GM18868 (cell line): ENCODE results near the gene MECR.

Experiments
- ATAC-seq: cut with Tn5 transposase; IDR thresholded peaks from one replicate; pipeline ENCODE4 v1.9.1; 2021; ENCODE audit warnings: mild to moderate bottlenecking, moderate library complexity; ENCODE audit not compliant: unreplicated experiment

Gene MECR, protein sequence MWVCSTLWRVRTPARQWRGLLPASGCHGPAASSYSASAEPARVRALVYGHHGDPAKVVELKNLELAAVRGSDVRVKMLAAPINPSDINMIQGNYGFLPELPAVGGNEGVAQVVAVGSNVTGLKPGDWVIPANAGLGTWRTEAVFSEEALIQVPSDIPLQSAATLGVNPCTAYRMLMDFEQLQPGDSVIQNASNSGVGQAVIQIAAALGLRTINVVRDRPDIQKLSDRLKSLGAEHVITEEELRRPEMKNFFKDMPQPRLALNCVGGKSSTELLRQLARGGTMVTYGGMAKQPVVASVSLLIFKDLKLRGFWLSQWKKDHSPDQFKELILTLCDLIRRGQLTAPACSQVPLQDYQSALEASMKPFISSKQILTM

DNA sequence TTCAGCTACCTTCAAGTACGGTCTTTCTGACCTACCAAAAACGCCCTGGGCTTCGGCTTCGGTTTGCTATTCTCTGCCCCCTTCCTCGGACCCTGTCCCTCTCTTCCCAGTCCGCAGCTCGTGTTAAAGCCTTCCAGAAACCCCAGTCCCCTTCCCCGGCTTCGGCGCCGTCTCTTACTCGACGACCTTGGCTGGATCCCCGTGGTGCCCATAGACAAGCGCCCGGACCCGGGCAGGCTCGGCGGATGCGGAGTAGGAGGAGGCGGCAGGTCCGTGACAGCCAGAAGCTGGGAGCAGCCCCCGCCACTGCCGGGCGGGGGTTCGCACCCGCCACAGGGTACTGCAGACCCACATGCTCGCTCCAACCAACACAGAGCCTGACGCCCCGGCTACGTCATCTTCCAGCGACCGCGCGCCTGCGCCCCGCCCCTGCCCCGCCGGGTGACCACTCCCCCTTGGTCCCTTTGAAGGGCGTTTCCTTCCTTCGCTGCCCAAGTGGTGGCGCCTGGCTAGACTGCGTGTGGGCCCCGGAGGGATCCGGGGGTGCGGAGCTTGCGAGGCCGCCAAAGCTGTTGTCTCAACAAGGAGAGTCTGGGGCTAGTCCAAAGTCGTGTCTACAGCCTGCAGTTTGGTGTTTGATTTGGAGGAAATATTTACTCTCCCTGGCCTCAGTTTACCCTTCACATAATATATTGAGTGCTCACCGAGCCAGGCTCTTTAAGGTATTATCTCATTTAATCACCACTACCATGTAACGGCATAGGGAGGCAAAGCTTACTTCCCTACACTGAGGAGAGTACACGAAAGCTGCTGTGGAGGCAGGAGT, at the start of gene MECR:
Gene MECR (minus strand): TSS at position 382 of the 826 bp plus-strand sequence. CDS start 28 bp downstream, at position 354.
- ATAC-seq, result peak; percentile 93

DNA sequence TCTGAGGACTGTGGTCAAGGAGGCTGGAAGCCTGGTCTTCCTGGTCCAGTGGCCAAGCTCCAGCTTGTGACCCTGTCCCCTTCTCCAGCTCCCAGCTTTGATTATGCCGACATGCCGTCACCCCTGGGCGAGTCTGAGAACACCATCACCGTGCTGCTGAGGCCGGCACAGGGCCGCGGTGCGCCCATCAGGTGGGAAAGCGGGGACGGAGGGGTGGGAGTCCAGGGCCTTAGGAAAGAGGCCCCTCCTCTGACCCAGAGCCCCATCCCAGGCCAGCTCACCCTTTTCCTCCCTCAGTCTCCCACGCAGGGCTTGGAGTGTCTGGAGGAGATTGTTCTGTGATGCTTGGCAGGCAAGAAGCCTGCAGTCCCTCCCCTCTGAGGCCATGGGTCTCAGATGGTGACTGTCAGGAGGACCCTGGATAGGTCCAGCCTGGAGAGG, 49.2 kb upstream of the MECR start:
- ATAC-seq, result no peak

GRCh38 chr1:29279406-29279805, 48.7 kb upstream of the MECR start:
- ATAC-seq, result no peak

DNA sequence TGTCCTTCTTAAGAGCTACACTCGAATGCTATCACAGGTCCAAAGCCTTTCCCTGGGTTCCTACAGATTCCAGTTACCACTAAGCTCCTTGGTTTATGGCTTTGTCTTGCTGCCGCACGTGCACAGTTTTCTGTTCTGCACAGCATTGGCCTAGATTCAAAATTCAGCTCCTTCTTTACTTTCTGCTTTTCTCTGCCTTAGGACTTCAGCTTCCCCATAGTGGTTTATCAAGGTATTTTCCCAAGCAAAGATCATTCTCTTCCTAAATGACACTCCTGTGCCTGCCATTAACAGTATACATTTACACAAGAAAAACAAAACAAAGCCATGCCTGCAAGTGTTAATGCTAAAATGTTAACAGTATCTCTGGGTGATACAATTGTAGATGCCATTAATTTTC, 47.4 kb upstream of the MECR start:
- no peak for ATAC-seq

DNA sequence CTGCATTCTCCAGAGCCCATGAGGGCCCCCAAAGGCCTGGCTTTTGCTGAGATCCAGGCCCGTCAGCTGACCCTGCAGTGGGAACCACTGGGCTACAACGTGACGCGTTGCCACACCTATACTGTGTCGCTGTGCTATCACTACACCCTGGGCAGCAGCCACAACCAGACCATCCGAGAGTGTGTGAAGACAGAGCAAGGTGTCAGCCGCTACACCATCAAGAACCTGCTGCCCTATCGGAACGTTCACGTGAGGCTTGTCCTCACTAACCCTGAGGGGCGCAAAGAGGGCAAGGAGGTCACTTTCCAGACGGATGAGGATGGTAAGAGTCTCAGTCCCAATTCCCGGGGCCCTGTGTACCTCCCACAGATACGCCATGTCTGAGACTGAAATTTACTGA, 44.7 kb upstream of the MECR start:
- no peak for ATAC-seq

GRCh38 chr1:29272147-29272907, 41.6 kb upstream of the MECR start:
- no peak for ATAC-seq

GRCh38 chr1:29271724-29272123, 41.0 kb upstream of the MECR start:
- ATAC-seq, result no peak

GRCh38 chr1:29270929-29271521, 40.3 kb upstream of the MECR start:
- no peak for ATAC-seq

- ATAC-seq, result no peak
Observed at GRCh38 chr1:29269382-29269781, 38.6 kb upstream of the MECR start.

DNA sequence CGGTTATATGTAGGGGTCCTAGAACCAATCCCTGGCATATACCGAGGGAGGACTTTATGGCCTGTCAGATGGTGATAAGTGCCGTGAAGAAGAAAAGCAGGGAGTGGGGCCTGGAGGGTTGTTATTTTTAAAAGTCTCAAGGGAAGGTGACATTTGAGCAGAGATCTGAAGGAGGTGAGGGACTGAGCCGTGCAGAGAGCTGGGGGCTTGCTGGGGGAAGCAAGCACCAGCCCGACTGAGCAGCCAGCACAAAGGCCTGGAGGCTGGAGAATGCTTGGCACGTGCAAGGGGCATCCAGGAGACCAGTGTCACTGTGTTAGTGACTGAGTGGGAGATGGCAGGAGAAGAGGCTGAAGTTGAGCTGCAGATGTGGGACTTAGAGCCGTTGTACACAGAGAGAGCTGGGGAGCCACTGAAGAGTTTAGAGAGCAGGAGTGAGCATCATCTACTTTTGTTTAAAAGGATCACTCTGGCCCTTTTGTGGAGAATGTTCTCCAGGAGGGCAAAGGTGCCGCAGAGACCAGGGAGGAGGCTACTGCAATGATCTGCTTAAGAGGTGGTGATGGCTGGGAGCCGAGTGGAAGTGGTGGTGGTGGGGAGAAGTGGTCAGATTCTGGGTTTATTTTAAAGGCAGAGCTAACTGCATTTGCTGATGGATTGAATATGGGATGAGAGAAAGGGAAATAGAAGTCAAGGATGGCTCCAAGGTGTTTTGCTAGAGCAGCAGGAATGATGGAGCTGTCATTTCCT, 36.8 kb upstream of the MECR start:
- ATAC-seq, result no peak

GRCh38 chr1:29266912-29267311, 36.2 kb upstream of the MECR start:
- ATAC-seq, result no peak

DNA sequence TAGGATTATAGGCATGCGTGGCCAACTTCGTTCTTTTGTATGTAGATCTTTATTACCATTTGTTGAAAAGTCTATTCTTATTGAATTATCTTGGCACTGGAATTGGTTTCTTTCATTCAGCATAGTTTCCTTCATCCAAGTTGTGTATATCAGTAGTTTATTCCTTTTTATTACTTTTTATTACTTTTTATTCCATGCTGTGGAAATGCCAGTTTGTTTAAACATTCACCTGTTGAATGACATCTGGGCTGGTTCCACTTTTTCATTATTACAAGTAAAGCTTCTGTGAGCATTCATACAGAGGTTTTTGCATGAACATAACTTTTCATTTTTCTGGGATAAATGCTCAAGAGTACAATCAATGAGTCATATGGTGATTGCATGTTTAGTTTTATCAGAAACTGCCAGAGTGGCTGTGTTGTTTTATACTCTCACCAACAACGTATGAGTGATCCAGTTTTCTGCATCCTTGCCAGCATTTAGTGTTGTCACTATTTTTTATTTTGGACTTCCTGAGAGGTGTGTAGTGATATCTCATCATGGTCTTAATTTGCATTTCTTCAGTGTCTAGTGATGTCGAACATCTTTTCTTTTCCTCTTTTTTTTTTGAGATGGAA, 34.1 kb upstream of the MECR start:
- ATAC-seq, result no peak

- ATAC-seq, result no peak
Observed at GRCh38 chr1:29260531-29260930, 29.8 kb upstream of the MECR start.

GRCh38 chr1:29259802-29260441, 29.2 kb upstream of the MECR start:
- ATAC-seq, result no peak

GRCh38 chr1:29258976-29259801, 28.5 kb upstream of the MECR start:
- ATAC-seq, result no peak

DNA sequence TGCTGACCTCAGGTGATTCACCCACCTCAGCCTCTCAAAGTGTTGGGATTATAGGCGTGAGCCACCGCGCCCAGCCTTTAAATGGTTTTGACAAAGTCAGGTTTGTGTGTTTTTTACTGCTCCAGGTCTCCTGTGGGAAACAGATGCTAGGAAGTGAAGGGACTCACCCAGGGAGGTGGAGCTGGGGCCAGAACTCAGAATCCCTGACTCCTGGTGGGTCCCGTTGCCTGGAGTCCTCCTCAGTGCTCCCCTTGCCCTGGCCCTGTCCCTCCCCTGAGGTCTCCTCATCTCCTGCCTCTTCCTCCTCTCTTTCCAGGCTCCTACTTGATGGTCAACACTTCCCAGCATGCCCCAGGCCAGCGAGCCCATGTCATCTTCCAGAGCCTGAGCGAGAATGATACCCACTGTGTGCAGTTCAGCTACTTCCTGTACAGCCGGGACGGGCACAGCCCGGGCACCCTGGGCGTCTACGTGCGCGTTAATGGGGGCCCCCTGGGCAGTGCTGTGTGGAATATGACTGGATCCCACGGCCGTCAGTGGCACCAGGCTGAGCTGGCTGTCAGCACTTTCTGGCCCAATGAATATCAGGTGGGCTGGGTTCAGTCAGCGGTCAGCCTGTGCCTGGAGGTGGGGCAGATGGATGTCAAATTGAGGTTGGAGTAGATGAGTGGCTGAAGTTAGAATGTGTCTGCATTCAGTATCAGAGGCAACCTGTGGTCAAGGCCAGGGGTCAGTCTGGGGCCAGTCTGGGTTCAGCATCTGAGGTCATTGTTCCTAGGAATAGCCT, 27.6 kb upstream of the MECR start:
- ATAC-seq, result no peak

DNA sequence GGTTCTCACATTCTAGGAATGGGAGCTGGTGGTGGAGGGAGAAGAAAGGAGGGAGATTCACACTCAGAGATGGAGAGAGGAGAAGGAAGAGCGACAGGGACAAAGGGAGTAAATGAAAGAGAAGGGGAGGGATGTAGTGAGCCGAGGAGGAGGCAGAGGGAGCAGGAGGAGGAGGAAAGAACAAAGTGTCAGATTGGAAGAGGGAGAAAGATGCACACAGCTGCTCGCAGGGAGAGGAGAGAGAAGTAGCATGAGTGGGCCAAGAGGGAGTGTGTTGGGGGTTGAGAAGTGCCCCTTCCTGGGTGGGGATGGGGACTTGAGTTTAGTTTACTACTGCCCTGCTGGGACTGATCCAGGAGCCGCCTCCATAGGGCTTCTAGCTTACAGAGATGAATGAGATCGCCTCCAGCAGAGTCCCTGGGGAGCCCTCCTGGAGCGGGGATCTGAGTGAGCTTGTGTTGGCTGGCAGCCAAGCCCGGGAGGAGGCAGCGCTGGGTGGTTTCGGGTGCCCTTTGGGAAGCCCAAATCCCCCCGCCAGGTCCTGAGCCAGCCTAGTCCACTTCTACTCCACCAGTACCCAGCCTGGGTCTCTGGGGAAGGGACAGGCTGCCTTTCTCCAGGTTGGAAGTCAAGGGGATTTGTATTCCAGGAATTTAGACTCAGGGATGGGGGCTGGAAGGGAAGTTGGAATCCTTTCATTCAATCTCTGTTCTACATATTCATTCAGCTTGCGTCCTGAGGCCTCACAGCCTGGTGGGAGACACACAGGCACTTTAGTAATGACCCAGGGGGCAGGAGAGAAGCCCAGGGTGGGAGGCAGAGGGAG, 26.5 kb upstream of the MECR start:
- no peak for ATAC-seq
